SK-N-SH (cell line): ENCODE measurements around the gene PON3. TPM values are rescaled to one million over a fixed set of nuclear protein-coding genes. Genes with fewer than 3 reads are reported as not detected.

ENCODE experiments used
- CTCF ChIA-PET: fragments of 300-600, 350-600 bp; formaldehyde crosslinking; extraction: SDS; loops from one replicate; lab custom pipeline; 2021; lab: Yijun Ruan, JAX
- POLR2A ChIA-PET: fragments of 350-600 bp; sonication (Branson Sonifier 250); formaldehyde crosslinking; extraction: SDS; loops from one replicate; lab custom pipeline; 2020; ENCODE audit warnings: antibody characterized with exemption, inconsistent platforms; lab: Yijun Ruan, JAX
- DNase-seq: peaks from one replicate; pipeline ENCODE4 v3.0.0; 2012
- H2AFZ ChIP-seq: fragments of 200-600 bp; sonication (generic); 2 replicates; pipeline ENCODE4 v1.8.1; 2016; ENCODE audit warnings: antibody characterized with exemption, mild to moderate bottlenecking, low read depth
- H3F3A ChIP-seq: fragments of 200-600 bp; sonication (generic); replicated peaks from 2 replicates; pipeline ENCODE3; 2016; ENCODE audit warnings: antibody characterized with exemption, mild to moderate bottlenecking; ENCODE audit not compliant: insufficient read depth
- H3K27ac ChIP-seq, 2 experiments: fragments of 200-500 bp in 1 of 2; fragments of 200-600 bp in 1 of 2; sonication (Bioruptor generic) in 1 of 2; sonication (generic), shearing (Covaris generic) in 1 of 2; 2 replicates each; pipeline versions ENCODE4 v1.5.1 to v1.6.1; 2014 to 2016; ENCODE audit warnings: low read depth in 2 of 2, inconsistent platforms in 1 of 2, low read length in 1 of 2, mild to moderate bottlenecking in 1 of 2, mixed read lengths in 1 of 2
- H3K27me3 ChIP-seq: fragments of 200-600 bp; sonication (generic), shearing (Covaris generic); 2 replicates; pipeline ENCODE4 v1.6.1; 2016; ENCODE audit warnings: mixed run types; ENCODE audit not compliant: insufficient read depth
- H3K36me3 ChIP-seq, 2 experiments: fragments of 200-500 bp in 1 of 2; fragments of 200-600 bp in 1 of 2; sonication (Bioruptor generic) in 1 of 2; sonication (generic) in 1 of 2; replicated peaks in 1 of 2; 2 replicates each; pipeline versions ENCODE3 to v1.5.1; 2014 to 2016; ENCODE audit warnings: low read length in 1 of 2, mild to moderate bottlenecking in 1 of 2; ENCODE audit not compliant: insufficient read depth in 2 of 2, control insufficient read depth in 1 of 2
- H3K4me1 ChIP-seq, 2 experiments: fragments of 200-500 bp in 1 of 2; fragments of 200-600 bp in 1 of 2; sonication (Bioruptor generic) in 1 of 2; sonication (generic), shearing (Covaris generic) in 1 of 2; 2 replicates each; pipeline versions ENCODE4 v1.5.1 to v1.6.1; 2014 to 2016; ENCODE audit warnings: low read depth in 1 of 2, low read length in 1 of 2, mixed run types in 1 of 2; ENCODE audit not compliant: insufficient read depth in 2 of 2, control insufficient read depth in 1 of 2
- H3K4me2 ChIP-seq: fragments of 200-600 bp; sonication (generic), shearing (Covaris generic); 2 replicates; pipeline ENCODE4 v1.6.1; 2017; ENCODE audit warnings: mixed run types
- H3K4me3 ChIP-seq, 2 experiments: fragments of 200-500 bp in 1 of 2; fragments of 200-600 bp in 1 of 2; sonication (Bioruptor generic) in 1 of 2; sonication (generic), shearing (Covaris generic) in 1 of 2; 2 replicates each; pipeline versions ENCODE4 v1.5.1 to v1.8.1; 2014 to 2016; ENCODE audit warnings: low read depth in 2 of 2, inconsistent platforms in 1 of 2, low read length in 1 of 2, mild to moderate bottlenecking in 1 of 2, mixed read lengths in 1 of 2, moderate library complexity in 1 of 2
- H3K79me2 ChIP-seq: fragments of 200-600 bp; sonication (generic); 2 replicates; pipeline ENCODE4 v1.8.1; 2017; ENCODE audit warnings: mild to moderate bottlenecking; ENCODE audit not compliant: insufficient read depth
- H3K9ac ChIP-seq: fragments of 200-600 bp; sonication (generic); 2 replicates; pipeline ENCODE4 v1.6.1; 2017; ENCODE audit warnings: mixed run types
- H3K9me2 ChIP-seq: fragments of 200-600 bp; sonication (generic); 2 replicates; pipeline ENCODE4 v1.6.1; 2017; ENCODE audit warnings: mixed run types
- H3K9me3 ChIP-seq: fragments of 200-600 bp; sonication (generic); 2 replicates; pipeline ENCODE4 v1.6.1; 2017; ENCODE audit warnings: mixed run types, mild to moderate bottlenecking, moderate library complexity
- H4K20me1 ChIP-seq: fragments of 200-600 bp; sonication (generic); 2 replicates; pipeline ENCODE4 v1.6.1; 2017; ENCODE audit warnings: mild to moderate bottlenecking, mixed run types; ENCODE audit not compliant: insufficient read depth
- EP300 ChIP-seq, 2 experiments: IDR thresholded peaks; 2 replicates each; pipeline versions ENCODE4 v1.4.0 to v1.6.1; 2012; ENCODE audit warnings: borderline replicate concordance in 1 of 2, low read depth in 1 of 2, low read length in 1 of 2
- FOSL2 ChIP-seq: IDR thresholded peaks from 2 replicates; pipeline ENCODE4 v1.4.0; 2012; ENCODE audit warnings: low read depth, mild to moderate bottlenecking, moderate library complexity, borderline replicate concordance
- FOXM1 ChIP-seq: IDR thresholded peaks from 2 replicates; pipeline ENCODE4 v1.4.0; 2012; ENCODE audit warnings: low read depth, mild to moderate bottlenecking
- GABPA ChIP-seq: IDR thresholded peaks from 2 replicates; pipeline ENCODE4 v1.4.0; 2012; ENCODE audit warnings: low read depth, mild to moderate bottlenecking
- GATA2 ChIP-seq: sonication (generic); formaldehyde crosslinking; IDR thresholded peaks from 2 replicates; pipeline ENCODE4 v1.5.0; 2020; ENCODE audit warnings: mild to moderate bottlenecking, missing genetic modification reagents
- IRF3 ChIP-seq: fragments of 150-350 bp; IDR thresholded peaks from 2 replicates; pipeline ENCODE4 v1.6.1; 2016; ENCODE audit warnings: mild to moderate bottlenecking, low read depth, low read length
- JUND ChIP-seq: IDR thresholded peaks from 2 replicates; pipeline ENCODE4 v1.4.0; 2012
- NFIC ChIP-seq: IDR thresholded peaks from 2 replicates; pipeline ENCODE4 v1.4.0; 2012; ENCODE audit warnings: borderline replicate concordance
- PBX3 ChIP-seq: IDR thresholded peaks from 2 replicates; pipeline ENCODE4; 2012
- RAD21 ChIP-seq: IDR thresholded peaks from 2 replicates; pipeline ENCODE4 v1.6.1; 2012; ENCODE audit warnings: mild to moderate bottlenecking, low read length
- TCF12 ChIP-seq: IDR thresholded peaks from 2 replicates; pipeline ENCODE4 v1.4.0; 2012
- TEAD4 ChIP-seq: IDR thresholded peaks from 2 replicates; pipeline ENCODE4 v1.4.0; 2012; ENCODE audit warnings: mild to moderate bottlenecking, borderline replicate concordance; ENCODE audit not compliant: insufficient read depth
- USF1 ChIP-seq: IDR thresholded peaks from 2 replicates; pipeline ENCODE4 v1.4.0; 2012; ENCODE audit warnings: low read depth, borderline replicate concordance
- polyA plus RNA-seq, 3 experiments: library from polyadenylated mRNA; depleted of rRNA; stranded (reverse); fragments of >200 nt; gene quantifications; 2 replicates each; pipeline ENCODE4 v1.2.3, GENCODE V29; 2012
- TF ChIP-seq, protein P1 (sequence below): IDR thresholded peaks from 2 replicates; pipeline ENCODE4 v1.4.0; 2012; ENCODE audit warnings: low read depth, borderline replicate concordance

PON3 gene
- polyA plus RNA-seq, 1 of the 3 experiments (the other 2 are of a cell fraction) = not detected

GRCh38 chr7:95335093-95335492, 61.1 kb downstream of the PON3 start:
- no peak overlapping the region for H3K9ac ChIP-seq
- no peaks in the 10 kb centered on the region for H3K36me3 ChIP-seq
- no peak overlapping the region for H3K4me3 ChIP-seq
- H3F3A ChIP-seq = peaks cover 22% of the 10 kb centered on the region
- no peak for DNase-seq
- CTCF ChIA-PET = no interaction called here
- H3K27me3 ChIP-seq = no peaks in the 10 kb centered on the region
- H3K4me2 ChIP-seq = peak overlapping the region; percentile 20; the same call in 1 of the 2 replicates
- peaks cover 5% of the 10 kb centered on the region; the same call in 1 of the 2 replicates for H3K9me3 ChIP-seq
- no peaks in the 10 kb centered on the region for H4K20me1 ChIP-seq
- no peaks in the 10 kb centered on the region; the same call in 1 of the 2 replicates for H3K9me2 ChIP-seq
- H3K27ac ChIP-seq = peak overlapping the region; percentile 25 to 37; a peak in 3 of 4 replicates
- peaks cover 0 to 7% of the 10 kb centered on the region in 2 experiments; a peak in 2 of 4 replicates for H3K4me1 ChIP-seq
- TF ChIP-seq TCF12 = peak; percentile 81
- TF ChIP-seq RAD21 = no peak
- 0 out of 2 replicates have a peak, but pooled peaks have one; percentile 38 for TF ChIP-seq PBX3
- peak; percentile 19; the same call in 1 of the 2 replicates for TF ChIP-seq NFIC
- TF ChIP-seq EP300 (IDR thresholded peaks at IDR 0.05; ENCODE audit: borderline replicate concordance in 1 of 2, low read depth in 1 of 2, low read length in 1 of 2) = peak in 1 of 2 experiments; percentile 57; a peak in 2 of 4 replicates
- TF ChIP-seq GABPA = no peak
- peak; percentile 78 for TF ChIP-seq TEAD4
- TF ChIP-seq, protein P1, sequence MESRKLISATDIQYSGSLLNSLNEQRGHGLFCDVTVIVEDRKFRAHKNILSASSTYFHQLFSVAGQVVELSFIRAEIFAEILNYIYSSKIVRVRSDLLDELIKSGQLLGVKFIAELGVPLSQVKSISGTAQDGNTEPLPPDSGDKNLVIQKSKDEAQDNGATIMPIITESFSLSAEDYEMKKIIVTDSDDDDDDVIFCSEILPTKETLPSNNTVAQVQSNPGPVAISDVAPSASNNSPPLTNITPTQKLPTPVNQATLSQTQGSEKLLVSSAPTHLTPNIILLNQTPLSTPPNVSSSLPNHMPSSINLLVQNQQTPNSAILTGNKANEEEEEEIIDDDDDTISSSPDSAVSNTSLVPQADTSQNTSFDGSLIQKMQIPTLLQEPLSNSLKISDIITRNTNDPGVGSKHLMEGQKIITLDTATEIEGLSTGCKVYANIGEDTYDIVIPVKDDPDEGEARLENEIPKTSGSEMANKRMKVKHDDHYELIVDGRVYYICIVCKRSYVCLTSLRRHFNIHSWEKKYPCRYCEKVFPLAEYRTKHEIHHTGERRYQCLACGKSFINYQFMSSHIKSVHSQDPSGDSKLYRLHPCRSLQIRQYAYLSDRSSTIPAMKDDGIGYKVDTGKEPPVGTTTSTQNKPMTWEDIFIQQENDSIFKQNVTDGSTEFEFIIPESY = no peak
- no peak for TF ChIP-seq FOXM1
- TF ChIP-seq FOSL2 = peak; percentile 59; the same call in 1 of the 2 replicates
- peak; percentile 37; the same call in 1 of the 2 replicates for TF ChIP-seq JUND
- no peak for TF ChIP-seq GATA2 (CRISPR knock-in tag)
- TF ChIP-seq IRF3 = no peak
- TF ChIP-seq, all 33 proteins: peak for 7
- H3K79me2 ChIP-seq = no peaks in the 10 kb centered on the region
- H2AFZ ChIP-seq = no peak overlapping the region; the same call in 1 of the 2 replicates
- POLR2A ChIA-PET = no interaction called here

DNA sequence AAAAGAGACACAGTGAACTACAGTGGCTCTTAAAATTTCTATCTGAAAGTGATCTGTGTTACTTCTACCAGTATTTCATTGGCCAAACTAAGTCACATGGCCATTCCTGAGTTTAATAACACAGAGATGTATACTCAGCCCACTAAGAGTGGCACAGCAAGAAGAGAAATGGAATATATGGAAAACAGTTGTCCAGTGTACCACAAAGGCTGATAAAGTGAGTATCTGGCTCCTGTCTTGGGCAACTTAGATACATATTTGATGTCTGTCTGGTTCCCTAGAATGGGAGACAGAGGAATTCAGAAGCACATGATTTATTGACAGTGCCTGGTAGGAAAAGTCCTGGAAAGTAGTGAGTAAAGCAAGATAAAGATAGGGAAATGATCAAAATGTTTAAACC, 61.7 kb downstream of the PON3 start:
- Histone ChIP-seq H3K27ac (peak overlapping the region in 1 of 2 experiments; percentile 37; a peak in 3 of 4 replicates), H3K9ac (no peak overlapping the region), H3K9me3 (peaks cover 5% of the 10 kb centered on the region; the same call in 1 of the 2 replicates), H3K4me2 (peak overlapping the region; percentile 20; the same call in 1 of the 2 replicates), H3F3A (peaks cover 22% of the 10 kb centered on the region), H3K9me2 (no peaks in the 10 kb centered on the region; the same call in 1 of the 2 replicates), H3K4me1 (peaks cover 0 to 7% of the 10 kb centered on the region in 2 experiments; a peak in 2 of 4 replicates), H3K79me2 (no peaks in the 10 kb centered on the region), H3K27me3 (no peaks in the 10 kb centered on the region), H2AFZ (no peak overlapping the region; the same call in 1 of the 2 replicates), H4K20me1 (no peaks in the 10 kb centered on the region), H3K36me3 (no peaks in the 10 kb centered on the region)
- no peak for DNase-seq
- CTCF ChIA-PET = no interaction called here
- no peak for TF ChIP-seq NFIC
- TF ChIP-seq TCF12 = 0 out of 2 replicates have a peak, but pooled peaks have one; percentile 4
- peak; percentile 57 for TF ChIP-seq PBX3
- TF ChIP-seq USF1 = peak; percentile 75; the same call in 1 of the 2 replicates
- TF ChIP-seq, all 33 proteins: peak for 3
- POLR2A ChIA-PET = no interaction called here
- no peak overlapping the region for H3K4me3 ChIP-seq
